ENCODE measurements around the gene IMPA2.
A peak's percentile ranks its signal among the peaks of the same experiment; 100 is the strongest.
"Not testable (repeated sequence)": the region's sequence is repeated elsewhere in the genome, so short reads cannot be mapped to it uniquely, and the experiment has no call there.

The IMPA2 gene

GRCh38 chr18:12031181-12031580, 49.9 kb downstream of the IMPA2 start:
- no peak for DNase-seq

GRCh38 chr18:12031846-12032245, 50.5 kb downstream of the IMPA2 start:
- no peak for DNase-seq

GRCh38 chr18:12032786-12033642, 51.7 kb downstream of the IMPA2 start:
- peak; percentile 23 for DNase-seq

- DNase-seq, result no peak
These were observed 52.3 kb downstream of the IMPA2 start for GRCh38 chr18:12033643-12034025.

- no peak for DNase-seq
These were observed 53.2 kb downstream of the IMPA2 start for GRCh38 chr18:12034241-12035100.

- DNase-seq, result no peak
These were observed 54.2 kb downstream of the IMPA2 start for GRCh38 chr18:12035481-12035880.

- no peak for DNase-seq
These were observed 55.0 kb downstream of the IMPA2 start for GRCh38 chr18:12036201-12036751.

- peak; percentile 25 for DNase-seq
These were observed 56.9 kb downstream of the IMPA2 start for GRCh38 chr18:12038082-12038638.

- DNase-seq, result peak; percentile 75
These were observed 57.6 kb downstream of the IMPA2 start for GRCh38 chr18:12038639-12039539.

GRCh38 chr18:12039540-12039930, 58.2 kb downstream of the IMPA2 start:
- not testable (repeated sequence) for DNase-seq

- peak; percentile 75 for DNase-seq
These were observed 60.3 kb downstream of the IMPA2 start for GRCh38 chr18:12041561-12041960.

- no peak for DNase-seq
These were observed 62.5 kb downstream of the IMPA2 start for GRCh38 chr18:12043811-12044210.

GRCh38 chr18:12044591-12044990, 63.3 kb downstream of the IMPA2 start:
- no peak for DNase-seq

GRCh38 chr18:12046046-12046750, 64.9 kb downstream of the IMPA2 start:
- no peak for DNase-seq

- no peak for DNase-seq
These were observed 65.5 kb downstream of the IMPA2 start for GRCh38 chr18:12046751-12047335.

GRCh38 chr18:12048010-12048826, 66.9 kb downstream of the IMPA2 start:
- no peak for DNase-seq

GRCh38 chr18:12048827-12049175, 67.5 kb downstream of the IMPA2 start:
- peak; percentile 28 for DNase-seq

- DNase-seq, result no peak
These were observed 68.9 kb downstream of the IMPA2 start for GRCh38 chr18:12049978-12050811.

GRCh38 chr18:12052866-12053265, 71.6 kb downstream of the IMPA2 start:
- DNase-seq, result no peak

All from EL (cell line).